Caki2 (cell line): ENCODE measurements around the gene ZNF692. TPM values are rescaled to one million over a fixed set of nuclear protein-coding genes. Genes with fewer than 3 reads are reported as not detected.

ENCODE experiments used
- DNase-seq: peaks from one replicate; pipeline ENCODE4 v3.0.0-alpha.2; 2015; ENCODE audit warnings: low read depth
- in situ Hi-C: cut with HindIII; loops from 2 replicates; pipeline ENCODE4 v1.10.0; 2016; ENCODE audit warnings: low sequenced_read_pairs, low pct_unique_long_range_greater_than_20kb, mixed read lengths
- total RNA-seq: library from RNA; depleted of rRNA; stranded (reverse); fragments of >200 nt; shearing (Covaris generic); gene quantifications from 2 replicates; pipeline ENCODE4 v1.2.3, GENCODE V29; 2014; ENCODE audit warnings: low replicate concordance

Gene ZNF692
- total RNA-seq, 1 experiment from 2014 or later: 8.2 TPM

GRCh38 chr1:248818505-248819374 lies 40.1 kb downstream of the ZNF692 start:
- in situ Hi-C loops: no loop called here
- DNase-seq: no peak

GRCh38 chr1:248817065-248817464 lies 41.8 kb downstream of the ZNF692 start:
- in situ Hi-C loops: no loop called here

GRCh38 chr1:248816042-248816851 lies 42.6 kb downstream of the ZNF692 start:
- no peak for DNase-seq

More at GRCh38 chr1:248817065-248817464, 41.8 kb downstream of the ZNF692 start:
- DNase-seq: no peak

GRCh38 chr1:248815407-248816034 lies 43.4 kb downstream of the ZNF692 start:
- no peak for DNase-seq
- in situ Hi-C loops: no loop called here

More at GRCh38 chr1:248816042-248816851, 42.6 kb downstream of the ZNF692 start:
- in situ Hi-C loops: no loop called here

- in situ Hi-C loops: no loop called here
- no peak for DNase-seq
These were observed 44.5 kb downstream of the ZNF692 start for GRCh38 chr1:248814351-248814750.

- DNase-seq: no peak
- in situ Hi-C loops: no loop called here
These were observed 45.3 kb downstream of the ZNF692 start for GRCh38 chr1:248813546-248813945.

- DNase-seq: no peak
- in situ Hi-C loops: no loop called here
These were observed 46.0 kb downstream of the ZNF692 start for GRCh38 chr1:248812736-248813425.

- DNase-seq: no peak
- in situ Hi-C loops: no loop called here
These were observed 47.1 kb downstream of the ZNF692 start for GRCh38 chr1:248811514-248812490.

GRCh38 chr1:248810727-248811513 lies 48.0 kb downstream of the ZNF692 start:
- in situ Hi-C loops: no loop called here
- DNase-seq: no peak

- in situ Hi-C loops: no loop called here
- DNase-seq: no peak
These were observed 48.7 kb downstream of the ZNF692 start for GRCh38 chr1:248810000-248810726.

GRCh38 chr1:248808876-248809275 lies 50.0 kb downstream of the ZNF692 start:
- in situ Hi-C loops: no loop called here
- no peak for DNase-seq

- in situ Hi-C loops: no loop called here
- DNase-seq: no peak
These were observed 51.7 kb downstream of the ZNF692 start for GRCh38 chr1:248807067-248807737.

GRCh38 chr1:248805876-248806275 lies 53.0 kb downstream of the ZNF692 start:
- in situ Hi-C loops: no loop called here
- no peak for DNase-seq

- DNase-seq: no peak
- in situ Hi-C loops: no loop called here
These were observed 53.9 kb downstream of the ZNF692 start for GRCh38 chr1:248804771-248805681.
